Measurements from ENCODE around the gene BPIFA1. TPM values are rescaled to one million over a fixed set of nuclear protein-coding genes. Genes with fewer than 3 reads are reported as not detected.

The BPIFA1 gene
- total RNA-seq, 2 experiments from 2014 or later = not detected

DNA sequence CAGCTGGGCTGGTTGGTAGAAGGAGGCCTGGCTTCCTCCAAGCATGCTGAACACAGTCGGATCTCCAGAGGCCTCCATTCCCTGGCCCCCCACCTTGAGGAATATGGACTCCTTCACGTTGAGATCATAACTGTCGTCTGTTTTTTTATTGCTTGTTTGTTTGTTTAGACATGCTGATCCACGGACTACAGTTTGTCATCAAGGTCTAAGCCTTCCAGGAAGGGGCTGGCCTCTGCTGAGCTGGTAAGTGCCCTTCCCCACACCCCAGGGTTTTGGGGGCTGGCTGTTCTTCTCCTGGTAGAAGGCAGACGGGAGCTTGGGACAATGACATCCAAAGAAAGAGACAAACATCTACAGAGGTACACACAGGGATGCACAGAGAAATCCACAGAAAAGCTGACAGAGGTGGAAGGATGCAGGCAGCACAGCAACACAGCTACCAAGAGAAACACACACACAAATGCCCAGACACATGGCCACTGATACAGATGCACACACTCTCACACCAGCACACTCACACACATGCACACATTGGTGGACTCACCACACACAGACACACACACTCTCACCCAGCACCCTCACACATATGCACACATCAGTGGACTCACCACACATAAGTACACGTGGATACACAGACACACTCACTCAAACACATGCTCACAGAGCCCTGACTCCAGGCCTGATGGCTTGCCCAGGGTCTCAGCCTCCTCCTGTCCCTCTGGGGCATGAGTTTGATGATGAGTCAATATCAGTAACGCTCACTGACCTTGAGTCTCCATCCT, 6.7 kb downstream of the BPIFA1 start:
- no peaks in the 10 kb centered on the region for H3K9me3 ChIP-seq (ENCODE audit: low read length)
- CTCF ChIA-PET (ENCODE audit: unreplicated experiment) = no interaction called here
- H3K27ac ChIP-seq (ENCODE audit: low read depth, low read length, poor library complexity, severe bottlenecking) = no peak overlapping the region
- intact Hi-C loops (cut with micrococcal nuclease; ENCODE audit: unreplicated experiment) = no loop called here
- no peak for DNase-seq (ENCODE audit: low spot score)
- H4K20me1 ChIP-seq (ENCODE audit: insufficient read depth, low read length) = no peaks in the 10 kb centered on the region
- H3K4me2 ChIP-seq (ENCODE audit: low read length) = no peak overlapping the region
- no peaks in the 10 kb centered on the region for H3K79me2 ChIP-seq (ENCODE audit: insufficient read depth, low read depth, low read length)
- no peak overlapping the region for H2AFZ ChIP-seq (ENCODE audit: low read length)
- POLR2A ChIA-PET = no interaction called here
- no peak overlapping the region for H3K4me3 ChIP-seq (ENCODE audit: low read depth, low read length, poor library complexity, severe bottlenecking)
- H3K36me3 ChIP-seq (ENCODE audit: insufficient read depth, low read length) = no peaks in the 10 kb centered on the region
- H3K4me1 ChIP-seq (ENCODE audit: insufficient read depth, low read length, poor library complexity, severe bottlenecking) = no peaks in the 10 kb centered on the region
- no TSS peak for BruUV-seq (replicated peaks)
- no peaks in the 10 kb centered on the region for H3K9me2 ChIP-seq (ENCODE audit: insufficient read depth, low read length)
- TF ChIP-seq, protein P1, sequence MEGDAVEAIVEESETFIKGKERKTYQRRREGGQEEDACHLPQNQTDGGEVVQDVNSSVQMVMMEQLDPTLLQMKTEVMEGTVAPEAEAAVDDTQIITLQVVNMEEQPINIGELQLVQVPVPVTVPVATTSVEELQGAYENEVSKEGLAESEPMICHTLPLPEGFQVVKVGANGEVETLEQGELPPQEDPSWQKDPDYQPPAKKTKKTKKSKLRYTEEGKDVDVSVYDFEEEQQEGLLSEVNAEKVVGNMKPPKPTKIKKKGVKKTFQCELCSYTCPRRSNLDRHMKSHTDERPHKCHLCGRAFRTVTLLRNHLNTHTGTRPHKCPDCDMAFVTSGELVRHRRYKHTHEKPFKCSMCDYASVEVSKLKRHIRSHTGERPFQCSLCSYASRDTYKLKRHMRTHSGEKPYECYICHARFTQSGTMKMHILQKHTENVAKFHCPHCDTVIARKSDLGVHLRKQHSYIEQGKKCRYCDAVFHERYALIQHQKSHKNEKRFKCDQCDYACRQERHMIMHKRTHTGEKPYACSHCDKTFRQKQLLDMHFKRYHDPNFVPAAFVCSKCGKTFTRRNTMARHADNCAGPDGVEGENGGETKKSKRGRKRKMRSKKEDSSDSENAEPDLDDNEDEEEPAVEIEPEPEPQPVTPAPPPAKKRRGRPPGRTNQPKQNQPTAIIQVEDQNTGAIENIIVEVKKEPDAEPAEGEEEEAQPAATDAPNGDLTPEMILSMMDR (conservative IDR thresholded peaks at IDR 0.05; ENCODE audit: low read length) = no peak
- no peak for TF ChIP-seq EZH2phosphoT487 (IDR thresholded peaks at IDR 0.05; ENCODE audit: borderline replicate concordance, low read depth, low read length)

DNA sequence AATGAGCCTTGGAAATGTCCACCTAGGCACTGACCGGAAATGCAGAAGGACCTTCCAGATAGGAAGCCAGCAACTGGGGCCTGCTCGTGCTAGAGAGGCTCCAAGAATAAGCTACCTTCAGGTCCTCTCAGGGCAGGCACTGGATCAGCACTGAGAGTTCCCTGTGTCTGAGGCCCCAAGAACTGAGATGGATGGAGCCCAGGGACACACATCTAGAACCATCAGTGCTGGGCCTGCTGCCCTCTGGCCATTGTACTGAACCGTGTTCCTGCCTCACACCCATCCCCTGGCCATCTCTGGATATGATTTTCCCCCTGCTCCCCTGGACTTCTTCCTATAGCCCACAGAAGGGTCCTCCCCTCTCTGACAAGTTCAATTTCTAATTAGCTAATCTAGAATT, 10.3 kb downstream of the BPIFA1 start:
- no peaks in the 10 kb centered on the region for H3K4me1 ChIP-seq (ENCODE audit: insufficient read depth, low read length, poor library complexity, severe bottlenecking)

DNA sequence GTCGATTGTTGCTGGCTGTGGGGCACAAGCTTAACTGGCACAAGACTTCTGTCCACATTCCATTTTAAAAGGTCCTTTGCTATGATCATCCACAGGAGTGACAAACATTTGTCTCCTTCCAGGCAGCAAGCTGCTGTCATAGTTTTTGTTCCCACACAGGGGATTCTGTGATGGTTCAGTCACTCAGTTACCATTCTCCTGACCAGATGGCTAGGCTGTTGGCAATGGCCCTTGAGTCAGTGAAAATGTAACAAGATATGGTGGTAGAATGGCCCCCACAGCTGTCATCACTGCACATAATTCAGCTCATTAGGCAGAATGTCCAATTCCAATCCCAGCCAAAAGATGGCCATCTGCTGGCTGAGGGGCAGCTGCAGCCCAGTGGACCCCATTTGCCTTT, 13.7 kb downstream of the BPIFA1 start:
- Histone ChIP-seq H3K9me3 (ENCODE audit: low read length) (no peaks in the 10 kb centered on the region), H3K27ac (ENCODE audit: low read depth, low read length, poor library complexity, severe bottlenecking) (no peak overlapping the region)
- POLR2A ChIA-PET = no interaction called here

More for the DNA sequence above, 10.3 kb downstream of the BPIFA1 start:
- POLR2A ChIA-PET = interaction anchor here (0.6 kb wide), 1 partner anchor 456 kb away, joined by 3 read pairs; no protein-coding TSS in a partner anchor
- no peaks in the 10 kb centered on the region for H3K9me3 ChIP-seq (ENCODE audit: low read length)
- no peaks in the 10 kb centered on the region for H4K20me1 ChIP-seq (ENCODE audit: insufficient read depth, low read length)
- BruUV-seq (replicated peaks) = no TSS peak
- CTCF ChIA-PET (ENCODE audit: unreplicated experiment) = no interaction called here
- no peaks in the 10 kb centered on the region for H3K36me3 ChIP-seq (ENCODE audit: insufficient read depth, low read length)
- no peaks in the 10 kb centered on the region for H3K79me2 ChIP-seq (ENCODE audit: insufficient read depth, low read depth, low read length)
- H3K27ac ChIP-seq (ENCODE audit: low read depth, low read length, poor library complexity, severe bottlenecking) = no peak overlapping the region
- TF ChIP-seq EZH2phosphoT487 (IDR thresholded peaks at IDR 0.05; ENCODE audit: borderline replicate concordance, low read depth, low read length) = no peak
- TF ChIP-seq, protein P1 (conservative IDR thresholded peaks at IDR 0.05; ENCODE audit: low read length) = no peak
- intact Hi-C loops (cut with micrococcal nuclease; ENCODE audit: unreplicated experiment) = no loop called here
- H2AFZ ChIP-seq (ENCODE audit: low read length) = no peak overlapping the region
- no peak overlapping the region for H3K4me2 ChIP-seq (ENCODE audit: low read length)
- no peak for DNase-seq (ENCODE audit: low spot score)
- H3K9me2 ChIP-seq (ENCODE audit: insufficient read depth, low read length) = no peaks in the 10 kb centered on the region
- no peak overlapping the region for H3K4me3 ChIP-seq (ENCODE audit: low read depth, low read length, poor library complexity, severe bottlenecking)

More for the DNA sequence above, 13.7 kb downstream of the BPIFA1 start:
- Histone ChIP-seq H4K20me1 (ENCODE audit: insufficient read depth, low read length) (no peaks in the 10 kb centered on the region), H2AFZ (ENCODE audit: low read length) (no peak overlapping the region), H3K79me2 (ENCODE audit: insufficient read depth, low read depth, low read length) (no peaks in the 10 kb centered on the region), H3K9me2 (ENCODE audit: insufficient read depth, low read length) (no peaks in the 10 kb centered on the region), H3K4me3 (ENCODE audit: low read depth, low read length, poor library complexity, severe bottlenecking) (no peak overlapping the region), H3K4me1 (ENCODE audit: insufficient read depth, low read length, poor library complexity, severe bottlenecking) (no peaks in the 10 kb centered on the region), H3K36me3 (ENCODE audit: insufficient read depth, low read length) (no peaks in the 10 kb centered on the region), H3K4me2 (ENCODE audit: low read length) (no peak overlapping the region)
- CTCF ChIA-PET (ENCODE audit: unreplicated experiment) = no interaction called here
- intact Hi-C loops (cut with micrococcal nuclease; ENCODE audit: unreplicated experiment) = no loop called here
- no TSS peak for BruUV-seq (replicated peaks)
- DNase-seq (ENCODE audit: low spot score) = no peak
- TF ChIP-seq, protein P1 (conservative IDR thresholded peaks at IDR 0.05; ENCODE audit: low read length) = no peak
- TF ChIP-seq EZH2phosphoT487 (IDR thresholded peaks at IDR 0.05; ENCODE audit: borderline replicate concordance, low read depth, low read length) = no peak

All from OCI-LY7 (cell line).